Ishikawa (cell line): ENCODE measurements around the gene ERVK3-1.

ENCODE experiments used
- CEBPB ChIP-seq: IDR thresholded peaks from 2 replicates; pipeline ENCODE4 v1.6.1; 2012
- CREB1 ChIP-seq: IDR thresholded peaks from 2 replicates; pipeline ENCODE4 v1.6.1; 2012; ENCODE audit warnings: low read depth
- EGR1 ChIP-seq: IDR thresholded peaks from 2 replicates; pipeline ENCODE4 v1.6.1; 2012
- EP300 ChIP-seq: IDR thresholded peaks from 2 replicates; pipeline ENCODE4 v1.6.1; 2012; ENCODE audit warnings: borderline replicate concordance
- FOXM1 ChIP-seq: IDR thresholded peaks from 2 replicates; pipeline ENCODE4 v1.6.1; 2012; ENCODE audit warnings: low read depth, borderline replicate concordance
- NFIC ChIP-seq: IDR thresholded peaks from 2 replicates; pipeline ENCODE4 v1.6.1; 2012
- RAD21 ChIP-seq: IDR thresholded peaks from 2 replicates; pipeline ENCODE4 v1.6.1; 2012; ENCODE audit warnings: low read depth
- REST ChIP-seq: IDR thresholded peaks from 2 replicates; pipeline ENCODE4 v1.6.1; 2012; ENCODE audit warnings: low read depth, mild to moderate bottlenecking
- TAF1 ChIP-seq: IDR thresholded peaks from 2 replicates; pipeline ENCODE4 v1.6.1; 2012; ENCODE audit warnings: low read depth, mild to moderate bottlenecking
- TCF12 ChIP-seq: IDR thresholded peaks from 2 replicates; pipeline ENCODE4 v1.6.1; 2012; ENCODE audit warnings: low read depth
- TEAD4 ChIP-seq: IDR thresholded peaks from 2 replicates; pipeline ENCODE4 v1.6.1; 2012
- YY1 ChIP-seq: IDR thresholded peaks from 2 replicates; pipeline ENCODE4 v1.6.1; 2012; ENCODE audit warnings: low read depth
- ZBTB7A ChIP-seq: IDR thresholded peaks from 2 replicates; pipeline ENCODE4 v1.6.1; 2012; ENCODE audit warnings: low read depth
- TF ChIP-seq, protein P1 (sequence below): IDR thresholded peaks from 2 replicates; pipeline ENCODE4 v1.6.1; 2012
- TF ChIP-seq, protein P2 (sequence below): IDR thresholded peaks from 2 replicates; pipeline ENCODE4 v1.6.1; 2012

ERVK3-1 gene

DNA sequence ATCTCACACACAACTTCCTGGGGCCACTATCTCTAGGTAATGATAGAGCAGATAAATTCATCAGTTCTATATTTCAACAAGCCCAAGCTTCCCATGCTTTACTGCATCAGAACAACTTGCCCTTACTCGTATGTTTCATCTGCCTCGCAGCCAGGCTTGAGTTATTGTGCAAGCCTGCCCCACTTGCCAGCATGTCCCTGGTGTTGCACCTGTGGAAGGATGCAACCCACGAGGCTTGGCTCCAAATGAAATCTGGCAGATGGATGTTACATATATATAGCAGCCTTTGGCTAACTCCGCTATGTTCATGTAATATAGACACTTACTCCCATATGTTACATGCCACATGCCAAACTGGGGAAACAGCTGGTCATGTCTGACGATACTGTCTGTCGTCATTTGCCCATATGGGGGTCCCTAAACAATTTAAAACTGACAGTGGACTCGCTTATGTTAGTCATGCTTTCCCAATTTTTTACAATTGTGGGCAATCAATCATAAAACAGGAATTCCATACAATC is 6.2 kb downstream of the ERVK3-1 start:
- TF ChIP-seq REST (no peak), RAD21 (no peak), TCF12 (no peak)

- TF ChIP-seq TAF1 = no peak
- TF ChIP-seq YY1 = no peak
- no peak for TF ChIP-seq EGR1
- TF ChIP-seq TEAD4 = no peak
- no peak for TF ChIP-seq EP300
- TF ChIP-seq, protein P1, sequence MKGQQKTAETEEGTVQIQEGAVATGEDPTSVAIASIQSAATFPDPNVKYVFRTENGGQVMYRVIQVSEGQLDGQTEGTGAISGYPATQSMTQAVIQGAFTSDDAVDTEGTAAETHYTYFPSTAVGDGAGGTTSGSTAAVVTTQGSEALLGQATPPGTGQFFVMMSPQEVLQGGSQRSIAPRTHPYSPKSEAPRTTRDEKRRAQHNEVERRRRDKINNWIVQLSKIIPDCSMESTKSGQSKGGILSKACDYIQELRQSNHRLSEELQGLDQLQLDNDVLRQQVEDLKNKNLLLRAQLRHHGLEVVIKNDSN = no peak
- no peak for TF ChIP-seq RAD21
- TF ChIP-seq, protein P2, sequence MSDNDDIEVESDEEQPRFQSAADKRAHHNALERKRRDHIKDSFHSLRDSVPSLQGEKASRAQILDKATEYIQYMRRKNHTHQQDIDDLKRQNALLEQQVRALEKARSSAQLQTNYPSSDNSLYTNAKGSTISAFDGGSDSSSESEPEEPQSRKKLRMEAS = no peak
- no peak for TF ChIP-seq FOXM1
- TF ChIP-seq CREB1 = no peak
- TF ChIP-seq TCF12 = no peak
- no peak for TF ChIP-seq ZBTB7A
- no peak for TF ChIP-seq CEBPB
- TF ChIP-seq NFIC = no peak
These were observed 10.4 kb downstream of the ERVK3-1 start for GRCh38 chr19:58315580-58315979.

DNA sequence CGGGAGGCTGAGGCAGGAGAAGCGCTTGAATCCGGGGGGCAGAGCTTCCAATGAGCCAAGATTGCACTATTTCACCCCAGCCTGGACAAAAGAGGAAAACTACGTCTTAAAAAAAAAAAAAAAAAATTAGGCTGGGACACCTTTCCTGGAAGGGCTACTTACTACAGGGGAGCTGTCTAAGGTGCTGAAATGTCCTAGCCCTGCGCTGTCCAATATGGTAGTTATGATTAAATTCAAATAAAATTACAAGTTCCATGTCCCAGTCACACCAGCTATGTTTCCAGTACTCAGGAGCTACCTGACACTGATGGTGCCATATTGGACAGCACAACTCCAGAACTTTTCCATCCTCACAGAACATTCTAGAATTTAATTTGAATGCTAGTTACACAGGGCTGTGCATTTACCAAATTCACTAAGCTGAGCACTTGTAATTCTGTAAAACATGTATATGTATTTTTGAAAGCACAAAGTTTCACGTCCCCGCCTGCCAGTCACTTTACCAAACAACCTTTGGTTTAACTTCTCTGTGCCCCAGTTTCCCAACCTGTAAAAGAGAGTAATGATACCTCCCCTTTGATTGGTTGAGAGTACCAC is 12.4 kb downstream of the ERVK3-1 start:
- TF ChIP-seq TEAD4 = no peak
- TF ChIP-seq REST = peak; percentile 94
- no peak for TF ChIP-seq NFIC
- TF ChIP-seq, protein P2 = 0 out of 2 replicates have a peak, but pooled peaks have one; percentile 16

- TF ChIP-seq YY1 (no peak), TCF12 (no peak), EGR1 (no peak), TEAD4 (no peak), REST (no peak), CREB1 (no peak), FOXM1 (no peak), CEBPB (no peak), EP300 (no peak), TAF1 (no peak), NFIC (no peak), ZBTB7A (no peak), RAD21 (no peak)
- TF ChIP-seq, protein P2 = no peak
- TF ChIP-seq, protein P1 = no peak
These were observed 13.1 kb downstream of the ERVK3-1 start for GRCh38 chr19:58318297-58318696.

DNA sequence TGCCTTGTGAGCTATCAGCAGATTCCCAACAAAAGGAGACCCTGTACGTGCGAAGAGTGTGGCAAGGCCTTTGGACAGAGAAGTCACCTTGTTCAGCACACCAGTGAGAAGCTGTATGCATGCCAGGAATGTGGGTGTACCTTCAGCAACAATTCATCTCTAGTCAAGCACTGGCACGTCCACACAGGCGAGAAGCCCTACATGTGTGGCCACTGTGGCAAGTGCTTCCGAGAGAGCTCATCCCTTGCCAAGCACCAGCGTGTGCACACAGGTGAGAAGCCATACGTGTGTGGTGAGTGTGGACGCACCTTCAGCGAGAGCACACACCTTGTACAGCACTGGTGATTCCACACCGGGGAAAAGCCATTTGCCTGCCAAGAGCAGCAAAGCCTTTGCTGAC is 14.1 kb downstream of the ERVK3-1 start:
- TF ChIP-seq RAD21 (no peak), ZBTB7A (no peak), TAF1 (no peak), EP300 (no peak), NFIC (no peak), TEAD4 (no peak), CEBPB (no peak), TCF12 (no peak), YY1 (no peak), FOXM1 (no peak), CREB1 (no peak), EGR1 (no peak), REST (no peak)
- TF ChIP-seq, protein P1 = no peak
- TF ChIP-seq, protein P2 = no peak
